Heart left ventricle (tissue), 13 donors: Measurements from ENCODE around the gene IPO7.

ENCODE experiments used
- POLR2A ChIP-seq, 2 donors: fragments of 450-650 bp; IDR thresholded peaks; one replicate each; pipeline ENCODE4 v1.6.1; 2017; ENCODE audit warnings: antibody characterized with exemption in 2 of 2, mild to moderate bottlenecking in 2 of 2, moderate library complexity in 2 of 2
- TF ChIP-seq, protein P1 (sequence below), 12 donors: fragments of 200-600 bp; sonication (generic) in 4 of 12; IDR thresholded peaks; one replicate each; pipeline versions ENCODE4 v1.5.0 to v1.8.0; 2018 to 2022; ENCODE audit warnings: antibody characterized with exemption in 12 of 12, mild to moderate bottlenecking in 5 of 12
- donor health status: ischemic (EF 13 %, LVEDD 7.1; RV severe dilation, severe dysfunction).
- donor health status: DM: no; HTN: yes; CAD: no.
- donor health status: DM: no; HTN: no; CAD: no.
- donor health status: ischemic (EF 25% LVEDD 6.9; RV normal size, moderate dysfunction).
- donor health status: ischemic (EF 25% LVEDD 5.7; RV mildly dilated, moderate dysfunction).
- donor health status: ischemic (EF 35%, LVEDD 5.7; RV mildly dilated, moderate dysfunction).
- donor health status: nonischemic (EF 11% LVEDD 7.7; RV severe dilation, severe dysfunction).
- donor health status: DM: yes; HTN: yes; CAD: no.
- donor health status: PGD.
- donor health status: ischemic (EF 29% LVEDD 5.4; RV normal size, mild dysfunction).
- donor health status: nonischemic (EF 23%, LVEDD 6.1; RV moderate dilation, normal function).

DNA sequence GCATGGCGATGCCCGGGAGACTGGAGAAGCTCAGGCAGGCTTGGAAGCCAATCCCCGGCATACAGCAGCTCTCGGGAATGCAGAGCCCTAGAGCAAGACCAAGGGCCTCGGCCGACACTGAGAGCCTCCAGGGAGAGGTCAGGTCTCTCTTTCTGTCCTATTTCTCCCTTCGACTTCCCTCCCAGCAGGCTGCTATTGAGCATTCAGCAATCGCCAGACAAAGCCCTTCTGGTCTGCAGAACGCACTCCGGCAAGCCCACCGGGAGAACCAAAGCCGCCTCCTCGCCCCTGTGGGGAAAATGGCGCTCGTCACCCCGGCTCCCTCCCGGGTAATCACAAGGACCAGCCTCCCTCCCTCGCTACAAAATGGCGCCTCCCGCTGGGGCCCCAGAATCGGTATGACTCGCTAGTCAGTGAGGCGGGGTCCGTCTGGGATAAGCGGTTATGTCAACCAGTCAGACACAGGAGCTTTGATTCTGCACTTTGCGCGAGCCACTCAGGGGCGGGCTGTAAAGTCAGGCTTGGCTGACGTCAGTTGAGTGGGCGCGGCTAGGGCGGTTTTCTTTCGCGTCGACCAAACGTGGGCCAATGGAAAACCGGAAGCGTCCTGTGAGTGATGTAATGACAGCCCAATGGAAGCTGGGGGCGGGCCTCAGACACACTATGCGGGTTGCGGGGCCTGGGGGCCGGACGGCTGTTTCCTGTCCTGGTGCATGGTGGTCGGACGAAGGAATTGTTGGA, 76.0 kb downstream of the IPO7 start, which contains the start of gene ZNF143:
- TF ChIP-seq, protein P1, sequence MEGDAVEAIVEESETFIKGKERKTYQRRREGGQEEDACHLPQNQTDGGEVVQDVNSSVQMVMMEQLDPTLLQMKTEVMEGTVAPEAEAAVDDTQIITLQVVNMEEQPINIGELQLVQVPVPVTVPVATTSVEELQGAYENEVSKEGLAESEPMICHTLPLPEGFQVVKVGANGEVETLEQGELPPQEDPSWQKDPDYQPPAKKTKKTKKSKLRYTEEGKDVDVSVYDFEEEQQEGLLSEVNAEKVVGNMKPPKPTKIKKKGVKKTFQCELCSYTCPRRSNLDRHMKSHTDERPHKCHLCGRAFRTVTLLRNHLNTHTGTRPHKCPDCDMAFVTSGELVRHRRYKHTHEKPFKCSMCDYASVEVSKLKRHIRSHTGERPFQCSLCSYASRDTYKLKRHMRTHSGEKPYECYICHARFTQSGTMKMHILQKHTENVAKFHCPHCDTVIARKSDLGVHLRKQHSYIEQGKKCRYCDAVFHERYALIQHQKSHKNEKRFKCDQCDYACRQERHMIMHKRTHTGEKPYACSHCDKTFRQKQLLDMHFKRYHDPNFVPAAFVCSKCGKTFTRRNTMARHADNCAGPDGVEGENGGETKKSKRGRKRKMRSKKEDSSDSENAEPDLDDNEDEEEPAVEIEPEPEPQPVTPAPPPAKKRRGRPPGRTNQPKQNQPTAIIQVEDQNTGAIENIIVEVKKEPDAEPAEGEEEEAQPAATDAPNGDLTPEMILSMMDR (IDR thresholded peaks at IDR 0.05): peak in 1 of 12 donors; percentile 3
- TF ChIP-seq POLR2A (IDR thresholded peaks at IDR 0.05): peak; percentile 76 to 91
